Fibroblast of skin of right biceps (primary cell): ENCODE measurements around the gene YBEY.

Experiments
- DNase-seq: peaks from one replicate; pipeline ENCODE4 v3.0.0-alpha.2; 2013

YBEY gene

GRCh38 chr21:46334351-46335140, 48.4 kb downstream of the YBEY start:
- DNase-seq, result no peak

GRCh38 chr21:46336603-46337002, 50.5 kb downstream of the YBEY start:
- DNase-seq, result no peak

GRCh38 chr21:46340998-46341397, 54.9 kb downstream of the YBEY start:
- DNase-seq, result no peak

GRCh38 chr21:46344219-46344915, 58.2 kb downstream of the YBEY start:
- no peak for DNase-seq

GRCh38 chr21:46345861-46346260, 59.7 kb downstream of the YBEY start:
- DNase-seq, result no peak

- DNase-seq, result no peak
Observed at GRCh38 chr21:46346296-46347202, 60.4 kb downstream of the YBEY start.

GRCh38 chr21:46347203-46347550, 61.0 kb downstream of the YBEY start:
- DNase-seq, result no peak
